Tibial artery (tissue), 4 donors: ENCODE results near the gene ARSI.
"Not testable (repeated sequence)": the region's sequence is repeated elsewhere in the genome, so short reads cannot be mapped to it uniquely, and the experiment has no call there.

Experiments
- DNase-seq, 2 donors: peaks; one replicate each; pipeline ENCODE4 v3.0.0-alpha.2; 2019
- H3K27ac ChIP-seq, 2 donors: fragments of 200-600 bp; sonication (generic) in 1 of 2; 1 replicate in 1 of 2; 2 replicates in 1 of 2; pipeline ENCODE4 v1.5.1; 2018 to 2019; ENCODE audit warnings: mild to moderate bottlenecking in 1 of 2
- H3K27me3 ChIP-seq, 2 donors: fragments of 200-600 bp; sonication (generic) in 1 of 2; one replicate each; pipeline versions ENCODE4 v1.5.1 to v1.6.0; 2016 to 2019
- H3K36me3 ChIP-seq, 3 donors: fragments of 200-600 bp; sonication (generic) in 2 of 3; one replicate each; pipeline ENCODE4 v1.5.1; 2016 to 2019; ENCODE audit warnings: mild to moderate bottlenecking in 2 of 3
- H3K4me1 ChIP-seq, 4 donors: fragments of 200-600 bp; sonication (generic) in 2 of 4; 1 replicate in 3 of 4; 2 replicates in 1 of 4; pipeline ENCODE4 v1.5.1; 2016 to 2019
- H3K4me3 ChIP-seq, 2 donors: fragments of 200-600 bp; sonication (generic) in 1 of 2; 1 replicate in 1 of 2; 2 replicates in 1 of 2; pipeline ENCODE4 v1.5.1; 2018 to 2019; ENCODE audit warnings: mild to moderate bottlenecking in 2 of 2
- H3K9me3 ChIP-seq, 3 donors: fragments of 200-600 bp; sonication (generic) in 1 of 3; one replicate each; pipeline ENCODE4 v1.5.1; 2016 to 2019
- CTCF ChIP-seq, 2 experiments: fragments of 200-600 bp in 1 of 2; fragments of 450-650 bp in 1 of 2; IDR thresholded peaks; one replicate each; pipeline ENCODE4 v1.5.1; 2017 to 2019; ENCODE audit warnings: antibody characterized with exemption in 2 of 2, mild to moderate bottlenecking in 1 of 2, moderate library complexity in 1 of 2
- intact Hi-C: fragments of 100-400 bp; cut with DNase I; formaldehyde crosslinking; loops from one replicate; pipeline ENCODE4 v1.15.0; 2023; ENCODE audit warnings: low total_unique reads

The ARSI gene

GRCh38 chr5:150251504-150251903 is 51.2 kb downstream of the ARSI start:
- Histone ChIP-seq H3K27me3 (no peaks in the 10 kb centered on the region), H3K9me3 (no peaks in the 10 kb centered on the region), H3K4me1 (no peaks in the 10 kb centered on the region), H3K36me3 (no peaks in the 10 kb centered on the region), H3K27ac (no peak overlapping the region), H3K4me3 (no peak overlapping the region)
- intact Hi-C loops, result no loop called here
- DNase-seq, result no peak
- TF ChIP-seq CTCF (IDR thresholded peaks at IDR 0.05), result no peak

GRCh38 chr5:150249744-150250143 is 53.0 kb downstream of the ARSI start:
- Histone ChIP-seq H3K27ac (no peak overlapping the region), H3K4me3 (no peak overlapping the region), H3K9me3 (no peaks in the 10 kb centered on the region), H3K4me1 (peaks cover 0 to 14% (median 12%) of the 10 kb centered on the region in 4 donors), H3K36me3 (no peaks in the 10 kb centered on the region), H3K27me3 (no peaks in the 10 kb centered on the region)
- intact Hi-C loops, result no loop called here
- no peak for DNase-seq
- no peak for TF ChIP-seq CTCF (IDR thresholded peaks at IDR 0.05)

- no peaks in the 10 kb centered on the region for H3K27me3 ChIP-seq
- peaks cover 0 to 17% (median 13%) of the 10 kb centered on the region in 4 donors for H3K4me1 ChIP-seq
- no peak overlapping the region for H3K4me3 ChIP-seq
- no peak overlapping the region for H3K27ac ChIP-seq
- H3K36me3 ChIP-seq, result no peaks in the 10 kb centered on the region
- DNase-seq, result no peak
- no peak for TF ChIP-seq CTCF (IDR thresholded peaks at IDR 0.05)
- intact Hi-C loops, result no loop called here
- no peaks in the 10 kb centered on the region for H3K9me3 ChIP-seq
Observed at GRCh38 chr5:150248946-150249345, 53.8 kb downstream of the ARSI start.

DNA sequence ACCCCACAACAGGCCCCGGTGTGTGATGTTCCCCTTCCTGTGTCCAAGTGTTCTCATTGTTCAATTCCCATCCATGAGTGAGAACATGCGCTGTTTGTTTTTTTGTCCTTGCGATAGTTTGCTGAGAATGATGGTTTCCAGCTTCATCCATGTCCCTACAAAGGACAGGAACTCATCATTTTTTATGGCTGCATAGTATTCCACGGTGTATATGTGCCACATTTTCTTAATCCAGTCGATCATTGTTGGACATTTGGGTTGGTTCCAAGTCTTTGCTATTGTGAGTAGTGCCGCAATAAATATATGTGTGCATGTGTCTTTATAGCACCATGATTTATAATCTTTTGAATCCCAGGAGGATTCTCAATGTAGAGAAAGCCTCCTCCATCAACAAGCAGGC is 54.2 kb downstream of the ARSI start:
- H3K9me3 ChIP-seq, intact Hi-C loops, H3K4me3 ChIP-seq, DNase-seq, H3K27me3 ChIP-seq, H3K27ac ChIP-seq, H3K36me3 ChIP-seq: not testable (repeated sequence)
- H3K4me1 ChIP-seq, result peaks cover 0 to 17% (median 13%) of the 10 kb centered on the region in 4 donors

- intact Hi-C loops, result no loop called here
- H3K4me3 ChIP-seq, result no peak overlapping the region
Observed at GRCh38 chr5:150247726-150248125, 55.0 kb downstream of the ARSI start.

DNA sequence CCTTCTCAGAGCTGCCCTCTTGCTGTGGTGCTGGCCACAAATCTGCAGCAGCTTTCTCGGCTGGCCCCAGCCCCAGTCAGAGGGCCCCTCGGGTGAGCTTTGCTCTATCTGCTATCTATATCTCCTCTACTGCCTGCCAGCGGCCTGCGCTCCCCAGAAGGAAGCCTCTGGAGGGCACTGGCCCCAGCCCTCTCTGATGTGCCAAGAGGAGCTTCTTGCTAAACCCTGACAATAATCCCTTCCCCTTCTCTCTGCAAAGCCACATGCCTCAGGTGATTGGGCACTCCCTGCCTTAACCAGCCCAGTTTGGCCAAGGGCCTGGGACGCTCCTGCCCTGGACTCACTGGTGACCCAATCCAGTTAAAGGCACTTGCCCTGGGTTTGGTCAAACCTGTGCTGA is 55.9 kb downstream of the ARSI start:
- DNase-seq, result no peak
- TF ChIP-seq CTCF (IDR thresholded peaks at IDR 0.05), result no peak

More at GRCh38 chr5:150247726-150248125, 55.0 kb downstream of the ARSI start:
- DNase-seq, result no peak
- Histone ChIP-seq H3K9me3 (no peaks in the 10 kb centered on the region), H3K27ac (no peak overlapping the region), H3K4me1 (peaks cover 0 to 17% (median 13%) of the 10 kb centered on the region in 4 donors), H3K27me3 (no peaks in the 10 kb centered on the region), H3K36me3 (no peaks in the 10 kb centered on the region)
- no peak for TF ChIP-seq CTCF (IDR thresholded peaks at IDR 0.05)

More for the DNA sequence above, 55.9 kb downstream of the ARSI start:
- Histone ChIP-seq H3K27me3 (no peaks in the 10 kb centered on the region), H3K4me3 (no peak overlapping the region), H3K4me1 (peaks cover 0 to 17% (median 13%) of the 10 kb centered on the region in 4 donors), H3K36me3 (no peaks in the 10 kb centered on the region), H3K9me3 (no peaks in the 10 kb centered on the region), H3K27ac (no peak overlapping the region)
- intact Hi-C loops, result no loop called here
